T-helper 2 cell treated with Interferon-gamma antibody and Interleukin-4, amounts not matched to agents 100 ng/mL and 5 ng/mL, for 36 hours (primary cell): Measurements from ENCODE around the gene CKMT2. TPM values are rescaled to one million over a fixed set of nuclear protein-coding genes. Genes with fewer than 3 reads are reported as not detected.
"Not testable (repeated sequence)": the region's sequence is repeated elsewhere in the genome, so short reads cannot be mapped to it uniquely, and the experiment has no call there.

Source experiments
- intact Hi-C: fragments of 100-400 bp; cut with micrococcal nuclease; formaldehyde crosslinking; loops from one replicate; pipeline ENCODE4 v1.15.1; 2023
- total RNA-seq: library from RNA; stranded (reverse); gene quantifications from 2 replicates; pipeline ENCODE4 v1.2.3, GENCODE V29; 2022

CKMT2 gene
- total RNA-seq, 1 donor from 2014 or later = not detected

- intact Hi-C loops = no loop called here
Measured at GRCh38 chr5:81249240-81249639, 16.1 kb downstream of the CKMT2 start.

- intact Hi-C loops = no loop called here
Measured at GRCh38 chr5:81250004-81250403, 16.9 kb downstream of the CKMT2 start.

GRCh38 chr5:81251922-81252321 lies 18.8 kb downstream of the CKMT2 start:
- intact Hi-C loops = no loop called here

- intact Hi-C loops = no loop called here
Measured at GRCh38 chr5:81252904-81253303, 19.8 kb downstream of the CKMT2 start.

- intact Hi-C loops = no loop called here
Measured at GRCh38 chr5:81253875-81254274, 20.8 kb downstream of the CKMT2 start.

- intact Hi-C loops = no loop called here
Measured at GRCh38 chr5:81254886-81255559, 21.9 kb downstream of the CKMT2 start.

GRCh38 chr5:81256766-81257165 lies 23.6 kb downstream of the CKMT2 start:
- intact Hi-C loops = no loop called here

- intact Hi-C loops = not testable (repeated sequence)
Measured at GRCh38 chr5:81262796-81263195, 29.7 kb downstream of the CKMT2 start.

GRCh38 chr5:81265101-81265500 lies 32.0 kb downstream of the CKMT2 start:
- intact Hi-C loops = no loop called here

- intact Hi-C loops = no loop called here
Measured at GRCh38 chr5:81268521-81269196, 35.5 kb downstream of the CKMT2 start.

- intact Hi-C loops = no loop called here
Measured at GRCh38 chr5:81269751-81270393, 36.8 kb downstream of the CKMT2 start.

- intact Hi-C loops = not testable (repeated sequence)
Measured at GRCh38 chr5:81270394-81271027, 37.4 kb downstream of the CKMT2 start.

- intact Hi-C loops = no loop called here
Measured at GRCh38 chr5:81283976-81284375, 50.9 kb downstream of the CKMT2 start.

GRCh38 chr5:81286059-81286617 lies 53.0 kb downstream of the CKMT2 start:
- intact Hi-C loops = no loop called here

- intact Hi-C loops = no loop called here
Measured at GRCh38 chr5:81288021-81288433, 54.9 kb downstream of the CKMT2 start.

GRCh38 chr5:81290146-81290545 lies 57.0 kb downstream of the CKMT2 start:
- intact Hi-C loops = no loop called here

GRCh38 chr5:81292130-81292529 lies 59.0 kb downstream of the CKMT2 start:
- intact Hi-C loops = no loop called here

GRCh38 chr5:81294021-81294420 lies 60.9 kb downstream of the CKMT2 start:
- intact Hi-C loops = not testable (repeated sequence)

- intact Hi-C loops = no loop called here
Measured at GRCh38 chr5:81297531-81297930, 64.4 kb downstream of the CKMT2 start.

- intact Hi-C loops = loop anchor here (1.0 to 5.0 kb wide), 7 partner anchors 450 to 1789 kb away; partner anchors contain the start of genes ATG10, HOMER1, RPS23 and SSBP2
Measured at GRCh38 chr5:81300921-81301270, 67.8 kb downstream of the CKMT2 start.

GRCh38 chr5:81301271-81302015 lies 68.3 kb downstream of the CKMT2 start, which contains the start of gene ZCCHC9:
Gene ZCCHC9 (plus strand): TSS chr5:81301587. CDS start chr5:81304758, 3,171 bp downstream.
- intact Hi-C loops = loop anchor here (1.0 to 5.0 kb wide), 7 partner anchors 450 to 1789 kb away; partner anchors contain the start of genes ATG10, HOMER1, RPS23 and SSBP2
